Iris pigment epithelial cell (primary cell): ENCODE measurements around the gene ZNF234.
"Not testable (repeated sequence)": the region's sequence is repeated elsewhere in the genome, so short reads cannot be mapped to it uniquely, and the experiment has no call there.

ENCODE experiments used
- DNase-seq: peaks from one replicate; pipeline ENCODE4 v3.0.0-alpha.2; 2011; ENCODE audit warnings: low read depth

The ZNF234 gene

GRCh38 chr19:44141191-44142058 lies at the start of gene ZNF234:
TSS of gene ZNF234 (plus strand) at chr19:44141554. CDS start at chr19:44144633, 3,079 bp downstream.
- peak; percentile 82 for DNase-seq

GRCh38 chr19:44092108-44092507 lies 49.2 kb upstream of the ZNF234 start:
- DNase-seq = no peak

GRCh38 chr19:44093931-44094765 lies 47.2 kb upstream of the ZNF234 start, which contains the start of gene ZNF224:
TSS of gene ZNF224 (plus strand) at chr19:44094361. CDS start at chr19:44097874, 3,513 bp downstream.
- peak; percentile 92 for DNase-seq

GRCh38 chr19:44107751-44108150 lies 33.6 kb upstream of the ZNF234 start:
- no peak for DNase-seq

- no peak for DNase-seq
Measured at GRCh38 chr19:44109458-44109857, 31.9 kb upstream of the ZNF234 start.

GRCh38 chr19:44111910-44112463 lies 29.4 kb upstream of the ZNF234 start:
- peak; percentile 97 for DNase-seq

- no peak for DNase-seq
Measured at GRCh38 chr19:44112802-44113137, 28.6 kb upstream of the ZNF234 start.

GRCh38 chr19:44113138-44113783 lies 28.1 kb upstream of the ZNF234 start, which contains the start of gene ZNF225:
TSS of gene ZNF225 (plus strand) at chr19:44113399. CDS start at chr19:44115828, 2,429 bp downstream.
- peak; percentile 99 for DNase-seq

GRCh38 chr19:44113784-44114390 lies 27.5 kb upstream of the ZNF234 start:
- DNase-seq = no peak

- DNase-seq = not testable (repeated sequence)
Measured at GRCh38 chr19:44121162-44121561, 20.2 kb upstream of the ZNF234 start.

GRCh38 chr19:44131955-44132354 lies 9.4 kb upstream of the ZNF234 start:
- no peak for DNase-seq

GRCh38 chr19:44142059-44142433 lies 692 bp downstream of the ZNF234 start:
- peak; percentile 37 for DNase-seq

- DNase-seq = no peak
Measured at GRCh38 chr19:44149776-44150175, 8.4 kb downstream of the ZNF234 start.

- no peak for DNase-seq
Measured at GRCh38 chr19:44151491-44151890, 10.1 kb downstream of the ZNF234 start.

GRCh38 chr19:44156475-44156874 lies 15.1 kb downstream of the ZNF234 start:
- DNase-seq = no peak

- DNase-seq = no peak
Measured at GRCh38 chr19:44163789-44164188, 22.4 kb downstream of the ZNF234 start.

- DNase-seq = no peak
Measured at GRCh38 chr19:44164327-44164672, 22.9 kb downstream of the ZNF234 start.

- peak; percentile 100 for DNase-seq
Measured at GRCh38 chr19:44164673-44165512, 23.5 kb downstream of the ZNF234 start, which contains the start of gene ZNF226. TSS of gene ZNF226 (plus strand) at chr19:44165100. CDS start at chr19:44170081, 4,981 bp downstream.

- not testable (repeated sequence) for DNase-seq
Measured at GRCh38 chr19:44170660-44171059, 29.3 kb downstream of the ZNF234 start.

- DNase-seq = peak; percentile 9
Measured at GRCh38 chr19:44176590-44176989, 35.2 kb downstream of the ZNF234 start.

GRCh38 chr19:44180968-44181367 lies 39.6 kb downstream of the ZNF234 start:
- DNase-seq = no peak
